A673 (cell line): ENCODE data around the gene GAS7. TPM values are rescaled to one million over a fixed set of nuclear protein-coding genes. Genes with fewer than 3 reads are reported as not detected.

ENCODE experiments used
- BruUV-seq: library from RNA; stranded (reverse); fragments of 400-500 nt; replicated peaks from 2 replicates; lab custom pipeline; 2021; lab: Mats Ljungman, UMichigan
- CTCF ChIA-PET: fragments of 300-600 bp; sonication (Branson Sonifier 250); formaldehyde crosslinking; loops from one replicate; lab custom pipeline; 2022; ENCODE audit warnings: antibody characterized with exemption; lab: Charles Lee
- POLR2A ChIA-PET: fragments of 300-600 bp; sonication (Branson Sonifier 250); formaldehyde crosslinking; loops from one replicate; lab custom pipeline; 2022; ENCODE audit warnings: antibody characterized with exemption; ENCODE audit not compliant: low non-redundant PET; lab: Charles Lee
- DNase-seq: peaks from one replicate; pipeline ENCODE4 v3.0.0-alpha.2; 2015; ENCODE audit warnings: low spot score
- H3K27ac ChIP-seq: fragments of 200-600 bp; sonication (generic); 2 replicates; pipeline ENCODE4 v1.5.1; 2016; ENCODE audit warnings: mixed run types, low read depth, mild to moderate bottlenecking, mixed read lengths, antibody characterized with exemption, low read length; ENCODE audit not compliant: poor library complexity, severe bottlenecking
- H3K27me3 ChIP-seq: fragments of 200-600 bp; sonication (generic); replicated peaks from 2 replicates; pipeline ENCODE4 v1.6.1; 2017; ENCODE audit warnings: mixed run types, low read depth, mild to moderate bottlenecking, mixed read lengths, antibody characterized with exemption, low read length; ENCODE audit not compliant: insufficient read depth, poor library complexity
- H3K36me3 ChIP-seq: fragments of 200-600 bp; sonication (generic); 2 replicates; pipeline ENCODE4 v1.6.1; 2016; ENCODE audit warnings: mixed run types, mild to moderate bottlenecking, mixed read lengths, antibody characterized with exemption, low read length; ENCODE audit not compliant: insufficient read depth, poor library complexity, severe bottlenecking
- H3K4me1 ChIP-seq: fragments of 200-600 bp; sonication (generic); 2 replicates; pipeline ENCODE4 v1.6.1; 2017; ENCODE audit warnings: mixed run types, mild to moderate bottlenecking, mixed read lengths, antibody characterized with exemption, low read length; ENCODE audit not compliant: insufficient read depth, poor library complexity, severe bottlenecking
- H3K4me3 ChIP-seq: fragments of 200-600 bp; sonication (generic); 2 replicates; pipeline ENCODE4 v1.5.1; 2016; ENCODE audit warnings: low read depth, mixed run types, mild to moderate bottlenecking, mixed read lengths, low read length; ENCODE audit not compliant: poor library complexity, severe bottlenecking
- H3K9me3 ChIP-seq: fragments of 200-600 bp; sonication (generic); 2 replicates; pipeline ENCODE4 v1.6.1; 2016; ENCODE audit warnings: mixed run types, low read depth, mild to moderate bottlenecking, mixed read lengths, antibody characterized with exemption, low read length; ENCODE audit not compliant: poor library complexity, severe bottlenecking
- CTCF ChIP-seq: fragments of 300-800, 200-600 bp; sonication (generic); conservative IDR thresholded peaks from 2 replicates; pipeline ENCODE4 v1.5.1; 2017; ENCODE audit warnings: low read depth, mild to moderate bottlenecking, antibody characterized with exemption, low read length, moderate library complexity, mixed read lengths
- EZH2 ChIP-seq: fragments of 200-600 bp; sonication (generic); IDR thresholded peaks from 2 replicates; pipeline ENCODE4 v1.6.1; 2017; ENCODE audit warnings: borderline replicate concordance, low read depth, mild to moderate bottlenecking, mixed read lengths, antibody characterized with exemption, low read length; ENCODE audit not compliant: poor library complexity, severe bottlenecking
- intact Hi-C: fragments of 100-400 bp; cut with micrococcal nuclease; formaldehyde crosslinking; loops from one replicate; pipeline ENCODE4 v1.10.0; 2022; ENCODE audit not compliant: unreplicated experiment
- total RNA-seq: library from RNA; stranded (reverse); gene quantifications from 2 replicates; pipeline ENCODE4 v1.2.3, GENCODE V29; 2021

GAS7 gene
- total RNA-seq, 1 experiment from 2014 or later = 2.3 TPM

GRCh38 chr17:10187456-10187855, 10.9 kb downstream of the GAS7 start:
- Histone ChIP-seq H3K9me3 (no peaks in the 10 kb centered on the region), H3K36me3 (no peaks in the 10 kb centered on the region), H3K4me3 (no peak overlapping the region), H3K27me3 (no peaks in the 10 kb centered on the region), H3K27ac (no peak overlapping the region), H3K4me1 (no peaks in the 10 kb centered on the region)
- CTCF ChIA-PET = no interaction called here
- DNase-seq = no peak
- TF ChIP-seq CTCF (no peak), EZH2 (no peak)
- no TSS peak for BruUV-seq
- intact Hi-C loops = no loop called here
- POLR2A ChIA-PET = no interaction called here

DNA sequence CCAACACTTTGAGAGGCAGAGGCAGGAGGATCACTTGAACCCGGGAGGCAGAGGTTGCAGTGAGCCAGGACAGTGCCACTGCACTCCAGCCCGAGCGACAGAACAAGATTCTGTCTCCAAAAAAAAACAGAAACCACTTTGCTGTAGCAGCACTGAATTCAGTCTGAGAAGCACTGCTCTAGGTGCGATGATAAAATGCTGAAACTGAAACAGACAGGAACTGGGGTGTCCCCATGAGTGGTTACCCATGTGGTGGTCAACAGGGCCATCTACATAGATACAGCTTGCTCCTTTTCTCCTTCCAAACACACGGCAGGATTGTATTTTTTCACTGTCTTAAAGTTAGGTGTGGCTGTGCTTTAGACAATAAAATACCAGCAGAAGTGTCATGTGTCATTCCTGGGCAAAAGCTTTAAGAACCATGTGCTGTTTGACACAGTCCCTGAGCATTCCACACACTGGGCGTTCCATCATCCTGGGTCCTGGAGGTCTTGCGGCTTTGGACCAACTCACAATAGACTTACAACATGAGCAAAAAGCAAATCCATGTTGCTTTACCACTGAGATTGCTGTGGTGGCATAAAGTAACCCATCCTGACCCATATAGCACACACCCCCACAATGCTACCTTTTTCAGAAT, 11.5 kb downstream of the GAS7 start:
- no TSS peak for BruUV-seq
- no peaks in the 10 kb centered on the region for H3K36me3 ChIP-seq
- DNase-seq = no peak
- intact Hi-C loops = no loop called here
- no peak for TF ChIP-seq CTCF
- no peak for TF ChIP-seq EZH2
- H3K9me3 ChIP-seq = no peaks in the 10 kb centered on the region
- ChIA-PET POLR2A (no interaction called here), CTCF (no interaction called here)
- no peaks in the 10 kb centered on the region for H3K4me1 ChIP-seq
- H3K4me3 ChIP-seq = no peak overlapping the region
- H3K27me3 ChIP-seq = no peaks in the 10 kb centered on the region
- no peak overlapping the region for H3K27ac ChIP-seq

DNA sequence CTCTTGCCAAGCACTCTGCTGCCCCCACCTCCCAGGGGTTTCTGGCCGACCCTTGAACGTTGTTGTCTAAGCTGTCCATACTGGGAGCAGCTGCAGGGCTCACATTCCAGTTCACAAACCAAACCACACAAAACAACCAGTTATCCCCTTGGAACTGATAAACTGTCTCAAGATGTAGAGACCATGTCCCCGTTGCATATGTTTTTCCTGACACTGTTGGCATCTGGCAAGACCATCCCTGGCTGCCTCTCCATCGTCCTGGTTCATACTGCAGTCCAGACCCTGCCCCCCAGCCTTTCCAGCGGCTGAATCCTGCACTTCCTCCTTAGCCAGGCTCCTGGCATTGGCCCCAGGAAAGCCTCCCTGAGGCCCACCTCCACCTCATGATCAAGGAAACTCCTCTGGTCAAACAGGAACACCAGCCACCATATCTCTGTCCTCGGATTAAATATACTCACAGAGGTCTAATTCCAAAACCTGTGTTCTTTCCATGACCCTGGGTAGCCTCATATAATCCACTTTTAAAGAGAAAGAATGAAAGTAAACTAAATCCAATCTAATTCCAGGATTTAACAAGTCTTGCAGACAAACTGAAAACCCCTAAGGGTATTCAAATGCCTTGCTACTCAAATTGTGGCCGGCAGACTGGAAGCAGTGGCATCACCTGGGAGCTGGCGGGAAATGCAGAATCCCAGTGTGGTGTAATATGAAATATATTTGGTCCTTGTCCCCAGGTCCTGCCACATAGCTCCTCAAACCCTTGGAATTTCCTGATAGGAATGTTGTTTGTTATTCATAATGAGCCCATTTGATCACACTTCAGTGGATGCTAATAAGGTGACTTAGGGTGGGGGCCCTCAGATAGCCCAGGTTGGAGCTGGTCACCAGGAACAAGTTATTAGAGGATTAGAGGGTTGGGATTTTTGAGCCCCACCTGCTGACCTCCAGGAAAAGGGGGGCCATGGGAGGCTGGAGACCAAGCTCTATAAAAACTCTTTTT, 14.2 kb downstream of the GAS7 start:
- intact Hi-C loops = no loop called here
- TF ChIP-seq EZH2 (no peak), CTCF (no peak)
- Histone ChIP-seq H3K36me3 (no peaks in the 10 kb centered on the region), H3K9me3 (no peaks in the 10 kb centered on the region), H3K27me3 (no peaks in the 10 kb centered on the region), H3K27ac (no peak overlapping the region), H3K4me3 (no peak overlapping the region), H3K4me1 (no peaks in the 10 kb centered on the region)
- DNase-seq = no peak
- CTCF ChIA-PET = no interaction called here
- BruUV-seq = no TSS peak
- POLR2A ChIA-PET = interaction anchor here (0.6 kb wide), 1 partner anchor 87 kb away, joined by 12 read pairs; no protein-coding TSS in a partner anchor
